CD4-positive, alpha-beta T cell treated with Interleukin-1 beta for 1 hour (primary cell): ENCODE data around the gene DTNB.

Source experiments
- DNase-seq, 2 donors: peaks; one replicate each; pipeline ENCODE4 v3.0.0-alpha.2; 2020 to 2022

Gene DTNB

DNA sequence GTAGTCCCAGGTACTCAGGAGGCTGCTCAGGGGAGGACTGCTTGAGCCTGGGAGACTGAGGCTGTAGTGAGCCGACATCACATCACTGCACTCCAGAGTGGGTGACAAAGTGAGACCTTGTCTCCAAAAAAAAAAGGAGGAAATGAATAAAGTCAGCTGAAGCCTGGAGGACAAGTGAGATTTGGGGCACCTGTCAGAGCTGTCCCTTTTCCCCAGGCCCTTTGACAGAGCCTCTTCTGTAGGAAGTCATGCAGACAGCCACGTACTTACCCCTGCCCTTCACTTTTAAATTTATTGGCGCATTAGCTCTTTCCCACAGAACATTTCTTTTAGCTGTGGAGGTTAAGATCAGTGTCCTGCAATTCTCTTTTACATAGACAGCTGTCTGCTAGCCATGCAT is 180.7 kb downstream of the DTNB start:
- no peak for DNase-seq

DNA sequence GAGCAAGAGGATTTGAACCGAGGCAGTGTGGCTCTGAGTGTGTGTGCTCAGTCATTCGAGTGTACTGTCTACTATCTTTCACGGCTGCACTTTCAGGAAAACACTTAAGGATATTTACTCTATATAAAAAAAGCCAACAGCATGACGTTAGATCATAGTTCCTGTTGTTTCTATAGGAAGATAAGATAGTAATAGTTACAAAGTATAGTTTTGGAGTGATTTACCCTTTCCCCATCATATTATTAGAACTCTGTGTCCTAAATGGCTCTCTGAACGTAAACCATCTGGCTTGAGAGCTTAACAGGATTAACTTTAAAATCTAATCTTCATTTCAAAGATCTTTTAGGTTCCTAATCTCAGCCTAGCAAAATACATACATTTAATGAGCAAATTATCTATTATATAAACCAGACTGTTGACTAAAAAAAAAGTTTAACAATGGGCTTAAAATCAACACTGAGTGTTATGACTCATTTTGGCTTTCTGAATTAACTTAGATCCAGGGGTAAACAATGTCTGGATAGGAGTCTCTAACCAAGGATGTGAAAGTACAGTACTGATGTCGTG is 181.3 kb downstream of the DTNB start:
- no peak for DNase-seq

DNA sequence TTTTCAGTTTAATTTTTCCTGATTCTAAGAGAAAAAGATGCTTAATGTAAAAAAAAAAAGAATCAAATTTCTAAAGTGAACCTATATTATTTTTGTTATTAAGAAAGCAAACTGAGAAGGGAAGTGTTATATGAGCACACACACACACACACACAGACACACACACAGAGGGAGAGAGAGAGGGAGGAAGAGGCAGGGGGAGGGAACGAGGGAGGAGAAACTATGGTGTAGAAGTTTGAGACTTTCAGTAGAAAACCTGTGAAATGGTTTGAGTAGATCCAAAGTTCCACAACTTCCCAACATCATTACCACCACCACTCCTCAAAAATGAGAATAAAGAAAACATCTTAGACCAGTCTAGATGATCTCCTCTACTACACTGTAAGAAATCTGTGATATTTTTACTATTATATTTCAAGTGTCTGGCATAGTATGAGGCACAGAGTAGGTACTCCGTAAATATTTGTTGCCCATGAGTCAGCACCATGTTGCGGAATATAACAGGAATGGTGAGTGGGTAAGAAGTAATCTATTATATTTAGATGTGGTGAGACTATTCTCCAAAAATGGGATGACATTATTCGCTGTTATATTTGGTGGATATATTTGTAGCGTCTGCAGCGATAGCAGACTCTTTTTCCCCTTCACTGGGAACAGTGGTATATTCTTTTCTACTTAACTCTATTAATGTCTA is 182.2 kb downstream of the DTNB start:
- no peak for DNase-seq

- DNase-seq: no peak
Measured at GRCh38 chr2:25490217-25490616, 183.2 kb downstream of the DTNB start.

DNA sequence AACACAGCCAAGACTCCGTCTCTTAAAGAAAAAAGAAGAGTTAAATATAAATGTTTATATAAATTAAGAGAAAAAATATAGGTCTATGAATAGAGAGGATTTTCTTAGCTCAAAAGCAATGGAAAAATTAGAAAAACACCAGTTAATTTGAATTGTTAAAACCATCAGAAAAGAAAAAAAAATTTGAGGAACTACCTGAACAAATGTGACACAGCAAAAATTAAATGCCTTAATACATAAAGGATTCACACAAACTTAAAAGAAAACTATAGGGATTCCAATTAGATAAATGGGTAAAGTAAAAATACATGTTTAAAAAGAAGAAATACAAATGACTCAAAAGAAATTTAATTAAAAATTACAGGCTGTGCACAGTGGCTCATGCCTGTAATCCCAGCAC is 183.7 kb downstream of the DTNB start:
- DNase-seq: no peak

GRCh38 chr2:25483607-25484266 is 189.6 kb downstream of the DTNB start:
- no peak for DNase-seq

DNA sequence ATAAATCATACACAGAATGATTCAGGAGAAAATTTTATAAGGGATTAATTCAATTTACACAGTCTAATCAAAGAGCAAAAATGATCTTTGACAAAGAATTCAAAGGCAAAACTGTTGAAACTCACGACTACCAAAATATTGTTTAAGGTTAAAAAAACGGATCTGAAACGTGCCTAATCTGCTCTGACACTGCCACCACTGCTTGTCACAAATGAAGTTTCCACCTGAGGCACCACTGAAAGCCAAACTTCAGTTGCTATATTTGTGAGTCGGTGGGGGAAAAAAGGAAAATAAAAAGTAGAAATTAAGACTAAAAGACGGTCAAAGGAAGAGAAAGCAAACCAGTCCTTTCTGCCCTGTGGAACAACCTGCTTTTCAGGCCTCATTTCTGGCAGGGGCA is 191.0 kb downstream of the DTNB start:
- DNase-seq: no peak

DNA sequence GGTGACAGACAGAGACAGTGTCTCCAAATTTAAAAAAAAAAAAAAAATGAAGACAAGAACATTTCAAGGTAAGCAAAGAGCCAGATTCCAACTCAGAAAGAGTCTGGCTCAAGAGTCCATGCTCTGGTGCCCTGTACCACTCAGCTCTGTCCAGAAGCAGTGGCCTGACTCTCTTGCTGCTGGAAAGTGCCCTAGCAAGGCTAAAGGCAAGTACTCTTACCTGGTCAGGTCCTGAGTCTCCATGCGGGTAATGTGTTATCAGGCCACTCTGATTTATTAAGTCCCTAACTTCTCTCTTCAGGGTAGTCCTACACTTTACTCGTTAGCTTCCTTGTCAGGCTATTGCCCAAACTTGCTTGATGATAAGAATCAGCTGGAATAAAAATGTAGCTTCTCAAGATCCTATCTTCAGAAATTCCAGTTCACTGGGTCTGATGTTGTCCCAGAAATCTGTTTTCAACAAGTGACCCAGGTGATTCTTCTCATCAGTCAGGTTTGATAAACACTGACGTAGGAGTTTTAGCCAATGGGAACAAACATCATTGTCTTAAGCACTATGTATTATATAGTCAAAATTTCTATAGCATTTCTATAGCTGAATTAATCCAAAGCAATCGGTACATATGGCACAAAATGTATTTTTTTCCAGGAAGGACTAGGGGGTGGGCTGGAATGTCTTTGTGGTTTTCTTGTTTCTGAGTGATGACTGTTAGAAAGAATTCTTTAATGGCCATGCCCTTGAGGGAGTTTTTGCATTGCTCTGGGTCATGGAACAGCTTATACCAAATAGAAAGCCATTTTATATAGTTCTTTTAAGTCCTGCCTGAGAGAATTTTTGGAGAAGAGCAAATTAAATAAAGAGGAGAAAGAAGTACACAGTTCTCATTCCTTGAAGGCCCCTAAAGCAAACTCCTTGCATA is 191.7 kb downstream of the DTNB start:
- no peak for DNase-seq

DNA sequence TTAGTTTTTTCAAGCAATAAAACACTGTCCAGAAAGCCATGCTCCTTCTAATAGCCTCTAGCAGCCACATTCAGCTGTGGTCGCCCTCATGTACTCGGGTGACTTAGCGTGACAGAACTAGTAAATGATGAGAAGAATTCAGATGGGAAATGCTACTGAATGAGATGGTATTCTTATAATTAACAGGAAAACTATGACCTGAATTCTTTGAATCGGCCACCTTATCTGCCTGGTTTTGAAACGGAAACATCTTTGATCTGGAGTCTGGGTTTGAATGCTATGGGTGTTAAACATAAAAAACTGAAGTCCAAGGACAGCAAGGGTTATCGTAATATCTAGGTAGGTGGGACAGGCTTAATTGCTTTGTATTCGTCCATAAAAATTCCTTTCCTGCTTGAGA is 192.8 kb downstream of the DTNB start:
- DNase-seq: no peak

- no peak for DNase-seq
Measured at GRCh38 chr2:25479761-25480160, 193.6 kb downstream of the DTNB start.

- DNase-seq: no peak
Measured at GRCh38 chr2:25478736-25479135, 194.6 kb downstream of the DTNB start.

DNA sequence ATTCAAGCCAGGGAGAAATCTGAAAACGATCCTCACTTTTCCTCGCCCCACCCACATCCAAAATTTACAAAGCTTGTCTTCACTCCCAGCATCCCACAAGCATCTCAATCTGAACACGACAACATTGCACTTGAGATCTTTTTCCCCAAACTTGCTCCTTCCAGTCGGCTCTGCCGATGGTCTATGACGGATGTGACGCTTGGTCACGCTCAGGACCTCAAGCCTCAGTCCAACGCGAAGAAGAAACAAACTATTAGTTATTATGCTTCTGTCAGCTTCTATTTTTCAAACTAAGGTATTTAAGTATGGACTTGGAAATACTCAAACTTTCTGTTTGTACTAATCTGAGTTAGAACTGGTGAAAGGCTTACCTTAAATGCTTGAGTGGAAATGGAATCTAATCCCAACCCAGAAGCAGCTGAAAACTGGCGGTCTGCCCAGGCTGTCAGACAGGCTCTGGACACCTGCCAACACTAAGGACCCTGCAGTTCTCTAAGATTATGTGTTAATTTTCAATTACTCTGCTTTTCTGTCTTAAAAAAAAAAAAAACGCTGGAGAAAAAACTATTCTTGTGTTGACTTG is 199.5 kb downstream of the DTNB start:
- DNase-seq: no peak

GRCh38 chr2:25473131-25473530 is 200.2 kb downstream of the DTNB start:
- DNase-seq: no peak

- DNase-seq: no peak
Measured at GRCh38 chr2:25470806-25471205, 202.6 kb downstream of the DTNB start.

DNA sequence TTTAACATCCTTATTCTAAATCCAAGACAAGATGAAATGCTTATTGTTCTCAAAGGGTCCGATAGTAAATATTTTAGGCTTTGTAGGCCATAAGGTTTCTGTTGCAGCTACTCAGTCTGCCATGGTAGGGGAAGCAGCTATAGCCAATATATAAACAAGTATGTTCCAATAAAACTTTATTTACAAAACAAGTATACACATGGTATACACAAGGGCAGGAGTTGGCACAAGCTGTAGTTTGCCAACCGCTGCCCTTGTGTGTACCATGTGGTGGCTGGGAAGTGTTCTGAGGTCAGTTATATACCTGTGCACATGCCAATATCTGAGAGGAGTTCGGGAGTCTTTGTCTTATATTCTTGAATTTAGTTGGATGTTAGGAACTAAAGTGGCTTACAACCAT is 205.6 kb downstream of the DTNB start:
- no peak for DNase-seq

DNA sequence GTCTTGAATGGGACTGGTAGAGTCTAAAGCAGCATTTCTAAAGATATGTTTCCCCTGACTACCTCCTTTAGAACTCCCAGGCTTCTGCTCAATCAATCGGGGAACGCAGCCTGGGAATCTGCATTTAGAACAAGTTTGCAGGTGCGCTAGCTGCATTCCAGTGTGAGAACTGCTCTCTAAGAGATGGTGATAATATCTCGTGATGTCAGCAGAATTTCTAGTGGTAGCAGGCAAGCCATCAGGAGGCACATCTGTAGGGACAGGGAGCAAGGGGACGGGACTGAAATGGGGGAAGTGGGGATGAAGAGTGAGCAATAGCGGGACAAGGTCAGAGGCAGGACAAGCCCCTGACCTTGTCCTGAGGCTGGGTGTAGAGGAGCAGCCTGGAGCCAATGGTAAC is 211.4 kb downstream of the DTNB start:
- no peak for DNase-seq

DNA sequence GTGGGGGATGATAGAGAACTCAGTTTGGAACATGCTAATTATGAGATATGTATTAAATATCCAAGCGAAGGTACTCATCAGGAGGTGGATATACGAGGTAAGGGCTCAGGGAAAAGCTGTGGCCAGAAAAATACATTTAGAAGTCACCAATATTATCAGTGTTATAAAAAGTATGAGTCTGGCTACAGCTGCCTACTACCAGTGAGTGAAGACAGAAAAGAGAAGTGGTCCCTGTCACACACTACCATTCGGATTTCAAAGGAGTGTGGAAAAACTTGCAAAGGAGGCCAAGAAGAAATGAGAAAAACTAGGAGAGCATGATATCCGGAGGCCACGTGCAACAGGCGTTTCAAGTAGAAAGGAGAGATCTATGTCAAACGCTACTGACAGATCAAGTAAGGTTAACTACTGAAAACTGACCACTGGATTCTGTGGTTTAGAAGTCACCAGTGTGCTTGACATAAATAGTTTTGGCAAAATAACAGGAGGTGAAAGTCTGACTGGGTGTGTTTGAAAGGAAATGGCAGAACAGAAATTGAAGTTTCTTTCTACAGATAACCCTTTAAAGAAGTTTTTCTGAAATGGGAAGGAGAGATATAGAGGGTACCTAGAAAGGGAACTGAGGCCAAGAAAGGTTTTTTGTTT is 213.0 kb downstream of the DTNB start:
- DNase-seq: no peak

- no peak for DNase-seq
Measured at GRCh38 chr2:25454824-25455611, 218.4 kb downstream of the DTNB start.

GRCh38 chr2:25453199-25453905 is 220.0 kb downstream of the DTNB start:
- no peak for DNase-seq

GRCh38 chr2:25448808-25449207 is 224.6 kb downstream of the DTNB start:
- no peak for DNase-seq

DNA sequence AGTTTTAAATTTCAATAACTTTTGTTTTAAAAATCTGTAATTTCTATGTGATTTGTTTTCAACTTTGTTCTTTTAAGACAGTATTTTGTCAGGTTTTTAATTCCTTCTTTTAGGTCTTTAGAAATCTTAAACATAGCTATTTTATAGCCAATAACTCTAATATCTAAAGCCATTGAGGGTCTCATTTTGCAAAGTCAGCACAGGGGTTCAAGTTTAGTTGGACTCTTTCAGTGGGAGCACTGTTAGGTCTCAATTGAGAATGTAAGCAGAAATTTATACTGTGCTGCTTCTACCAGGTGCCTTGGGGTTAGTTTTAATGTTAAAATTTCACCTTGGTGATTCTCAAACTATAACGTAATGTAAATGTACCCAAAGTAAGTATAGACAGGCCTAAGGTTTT is 226.4 kb downstream of the DTNB start:
- no peak for DNase-seq
